LHCN-M2 (cell line): Measurements from ENCODE around the gene CDH4. TPM values are rescaled to one million over a fixed set of nuclear protein-coding genes. Genes with fewer than 3 reads are reported as not detected.
"Not testable (repeated sequence)": the region's sequence is repeated elsewhere in the genome, so short reads cannot be mapped to it uniquely, and the experiment has no call there.

ENCODE experiments used
- DNase-seq: peaks from one replicate; pipeline ENCODE4 v3.0.0-alpha.2; 2012; ENCODE audit warnings: low read depth
- total RNA-seq: library from RNA; depleted of rRNA; stranded (reverse); fragments of >200 nt; gene quantifications from 2 replicates; pipeline ENCODE4 v1.2.3, GENCODE V29; 2014

CDH4 gene
- total RNA-seq, 1 experiment from 2014 or later, result 0.98 TPM

DNA sequence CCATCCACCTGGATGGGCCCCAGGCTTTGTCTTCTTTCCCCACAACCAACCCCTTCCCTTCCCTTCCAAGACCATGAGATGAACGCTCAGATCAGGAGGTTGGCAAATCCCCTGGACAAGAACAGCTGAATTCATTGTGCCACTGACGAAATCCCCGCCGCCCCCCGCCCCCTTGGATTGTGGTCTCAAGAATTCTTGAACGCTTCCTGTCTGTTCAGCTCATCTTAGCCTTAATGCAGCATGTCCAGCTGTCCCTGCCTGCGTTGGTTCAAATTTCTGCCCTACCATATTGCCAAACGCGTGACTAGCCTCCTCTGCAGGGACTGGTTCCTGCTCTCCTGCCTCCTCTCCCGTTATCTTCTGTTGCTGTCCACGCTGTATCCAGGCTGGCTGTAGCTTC lies 133.2 kb downstream of the CDH4 start:
- peak; percentile 71 for DNase-seq

DNA sequence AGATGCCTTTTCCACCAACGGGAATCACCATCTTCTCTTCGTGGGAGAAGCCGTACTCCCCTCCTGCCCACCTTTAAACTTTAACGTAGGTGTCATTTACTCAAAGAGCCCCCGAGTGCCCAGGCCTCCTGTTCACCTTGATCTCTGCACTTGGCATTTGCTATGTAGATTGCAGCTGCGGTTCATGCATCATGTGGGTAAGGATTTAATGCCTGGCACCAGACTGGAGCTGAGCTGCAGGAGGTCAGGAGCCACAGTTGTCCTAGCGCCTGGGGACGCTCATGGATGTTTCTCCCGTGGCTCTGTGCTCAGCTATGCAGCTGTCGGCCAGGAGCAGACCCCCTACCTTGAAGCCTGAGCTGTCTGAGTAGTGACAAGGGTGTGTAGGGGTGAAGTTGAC lies 133.7 kb downstream of the CDH4 start:
- DNase-seq, result peak; percentile 11

GRCh38 chr20:61387204-61387953 lies 135.3 kb downstream of the CDH4 start:
- DNase-seq, result peak; percentile 7

- no peak for DNase-seq
These were observed 135.9 kb downstream of the CDH4 start for GRCh38 chr20:61387954-61388348.

DNA sequence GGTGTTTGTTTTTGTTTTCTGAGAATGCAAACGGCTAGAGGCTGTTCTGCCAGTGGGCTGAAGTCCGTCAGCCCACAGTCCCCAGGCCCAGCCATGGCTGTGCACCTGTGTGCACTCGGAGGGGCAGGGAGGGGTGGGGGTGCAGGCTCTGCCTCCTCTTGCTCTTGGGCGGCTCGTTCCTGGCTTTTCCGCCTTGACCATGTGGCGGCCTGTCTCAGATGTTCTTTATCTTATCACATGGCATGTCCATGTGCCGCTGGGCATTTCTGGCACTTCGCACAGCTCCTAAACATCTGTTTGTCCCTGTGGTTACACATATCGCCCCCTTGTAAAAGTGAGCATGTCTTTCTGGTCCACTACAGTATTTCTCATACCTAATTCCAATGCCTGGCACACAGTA lies 137.0 kb downstream of the CDH4 start:
- DNase-seq, result no peak

DNA sequence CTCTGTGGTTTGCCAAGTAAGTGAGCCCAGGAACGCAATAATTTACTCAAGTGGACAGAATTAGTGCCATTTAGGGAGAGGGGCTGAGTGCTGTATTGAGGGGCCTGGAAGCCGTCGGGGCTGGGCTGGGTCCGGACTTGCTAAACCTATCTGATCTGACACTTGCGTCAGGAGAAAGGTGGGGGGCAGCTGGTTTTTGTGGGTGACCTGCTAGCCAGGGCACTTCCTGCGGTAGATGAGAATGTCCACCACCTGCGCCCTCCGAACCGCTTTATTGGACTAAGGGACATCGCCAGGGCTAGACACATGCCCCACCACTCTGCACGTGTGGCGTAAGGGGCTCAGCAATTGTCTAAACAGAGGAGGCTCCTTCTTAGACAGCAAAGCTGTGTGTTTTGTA lies 139.1 kb downstream of the CDH4 start:
- DNase-seq, result no peak

DNA sequence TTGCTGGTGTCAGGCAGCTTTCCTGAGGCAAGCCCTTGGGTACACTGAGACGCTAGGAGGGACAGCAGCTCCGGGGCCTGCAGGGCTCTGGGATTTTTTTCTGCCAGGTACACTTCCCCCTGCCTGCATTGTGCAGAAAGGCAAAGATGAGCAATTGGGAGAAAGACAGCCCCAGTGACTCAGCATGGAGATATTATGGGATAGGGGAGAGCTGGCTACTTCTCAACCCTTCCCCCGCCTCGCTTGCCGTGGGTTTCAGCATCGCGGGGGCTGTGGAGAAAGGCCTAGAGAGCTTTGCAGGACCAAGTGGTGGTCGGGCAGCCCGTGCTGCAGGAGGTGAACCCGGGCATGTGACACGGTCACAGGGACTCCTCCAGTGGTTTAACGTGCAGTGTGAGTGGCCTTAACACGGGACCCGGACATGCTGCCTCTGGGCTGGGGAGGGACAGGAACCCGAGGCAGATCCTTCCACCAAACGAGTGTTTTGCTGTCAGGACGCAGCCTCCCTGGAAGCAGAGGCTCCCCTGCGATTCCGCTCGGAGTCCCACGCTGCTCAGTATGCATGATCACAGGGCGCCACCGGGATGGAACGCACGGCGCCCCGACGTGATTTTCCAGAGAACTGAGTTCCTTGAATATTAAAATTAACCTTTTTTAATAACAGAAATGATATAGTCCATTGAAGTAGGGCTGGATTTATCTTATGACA lies 139.9 kb downstream of the CDH4 start:
- DNase-seq, result no peak

- no peak for DNase-seq
These were observed 142.2 kb downstream of the CDH4 start for GRCh38 chr20:61394088-61394799.

DNA sequence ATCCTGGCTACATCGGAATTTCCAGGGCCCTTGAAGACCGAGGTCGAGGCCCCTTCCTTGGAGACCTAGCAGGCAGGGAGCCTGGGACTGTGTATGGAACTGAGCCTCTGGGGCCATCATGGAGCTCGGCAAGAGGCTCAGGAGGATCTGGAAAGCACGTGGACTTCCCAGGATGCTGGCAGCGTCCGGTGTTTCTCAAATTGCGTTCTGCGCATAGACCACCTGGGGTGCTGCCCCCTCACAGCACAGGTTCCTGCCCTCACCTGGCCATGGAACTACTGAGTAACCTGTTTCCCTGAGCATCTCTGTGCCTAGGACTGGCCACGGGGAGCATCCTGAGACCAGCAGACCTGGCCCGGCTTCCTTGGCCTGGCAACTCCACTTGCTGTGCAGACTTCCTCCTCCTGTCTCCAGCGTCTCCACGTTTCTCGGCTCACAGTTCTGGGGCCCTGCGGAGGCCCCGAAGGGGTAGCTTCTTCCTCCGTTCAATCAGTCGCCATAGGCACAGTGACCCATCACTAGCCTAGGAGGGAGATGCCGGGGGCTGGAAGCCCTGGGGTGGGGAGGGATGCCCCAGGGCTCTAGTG lies 144.3 kb downstream of the CDH4 start:
- DNase-seq, result no peak

DNA sequence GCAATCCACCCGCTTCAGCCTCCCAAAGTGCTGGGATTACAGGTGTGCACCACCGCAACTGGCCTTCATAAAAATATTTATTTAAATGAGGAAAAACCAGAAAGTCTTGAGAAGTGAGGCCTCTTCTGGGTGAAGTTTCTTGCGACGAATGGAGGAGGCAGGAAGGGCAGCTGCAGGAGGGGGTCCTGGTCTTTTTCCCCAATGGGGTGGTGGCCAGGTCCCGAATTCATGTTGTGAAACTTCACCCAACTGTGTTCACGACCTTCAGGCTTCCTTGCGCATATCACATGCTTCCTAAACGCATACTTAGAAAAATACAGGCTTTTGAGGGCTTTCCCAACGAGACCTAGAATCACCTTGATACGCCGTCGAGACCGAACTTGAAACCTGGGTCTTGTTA lies 145.1 kb downstream of the CDH4 start:
- DNase-seq, result no peak

DNA sequence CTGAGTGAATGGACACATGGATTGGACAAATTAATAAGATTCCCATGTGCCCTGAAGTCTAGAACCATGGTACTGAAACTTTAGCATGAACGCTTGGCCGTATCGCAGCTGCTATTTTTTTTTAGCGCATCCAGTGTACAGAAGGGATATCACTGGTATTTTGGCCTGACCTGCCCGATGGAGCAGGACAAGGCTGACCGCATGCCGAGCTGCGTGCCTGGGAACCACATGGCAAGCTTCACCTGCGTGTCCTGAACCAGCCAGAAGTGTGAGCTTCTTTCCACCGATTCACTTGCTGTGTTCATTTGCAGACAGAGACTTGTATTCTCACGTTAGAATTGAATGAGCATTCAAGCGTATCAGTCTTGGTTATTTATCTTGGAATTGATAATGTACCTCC lies 145.7 kb downstream of the CDH4 start:
- DNase-seq, result no peak

DNA sequence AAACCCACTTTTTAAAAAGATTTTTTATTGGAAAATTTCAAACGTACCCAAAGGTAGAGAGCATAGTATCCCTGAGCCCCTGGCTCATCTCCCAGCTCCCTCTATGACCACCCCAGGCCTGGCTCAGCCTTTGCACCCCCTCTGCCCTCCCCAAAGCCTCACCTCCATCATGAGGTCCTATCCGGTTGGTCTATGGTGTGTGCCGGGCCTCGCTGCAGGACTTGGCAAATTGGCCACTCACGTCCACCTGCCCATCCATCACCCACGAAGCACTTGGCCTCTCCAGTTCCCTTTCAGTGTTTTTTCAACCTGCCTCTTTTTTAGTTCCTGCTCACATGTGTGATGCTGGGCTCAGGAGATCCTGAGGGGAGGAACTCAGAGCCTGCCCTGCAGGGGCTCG lies 147.4 kb downstream of the CDH4 start:
- no peak for DNase-seq

DNA sequence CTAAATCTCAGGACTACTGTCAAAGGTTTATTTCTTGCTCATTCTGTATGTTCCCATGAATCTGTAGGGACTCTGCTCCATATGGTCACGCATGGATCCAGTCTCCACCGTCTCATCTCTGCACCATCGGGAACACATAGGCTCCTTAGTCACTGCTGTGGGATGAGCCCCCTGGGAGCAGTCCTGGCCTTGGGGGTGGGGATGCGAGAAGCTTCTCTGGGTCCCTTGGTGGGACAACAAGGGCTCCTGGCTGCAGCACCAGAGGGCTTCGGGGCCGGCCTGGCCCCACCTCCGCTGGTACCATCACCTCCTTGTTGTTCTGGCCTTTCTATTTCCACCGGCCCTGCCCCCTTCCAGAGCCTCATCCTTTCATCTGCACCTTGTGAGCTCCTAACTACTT lies 148.4 kb downstream of the CDH4 start:
- no peak for DNase-seq

- no peak for DNase-seq
These were observed 152.2 kb downstream of the CDH4 start for GRCh38 chr20:61404303-61404702.

- no peak for DNase-seq
These were observed 152.9 kb downstream of the CDH4 start for GRCh38 chr20:61405007-61405406.

- not testable (repeated sequence) for DNase-seq
These were observed 154.7 kb downstream of the CDH4 start for GRCh38 chr20:61406773-61407172.

- no peak for DNase-seq
These were observed 155.5 kb downstream of the CDH4 start for GRCh38 chr20:61407561-61407960.

DNA sequence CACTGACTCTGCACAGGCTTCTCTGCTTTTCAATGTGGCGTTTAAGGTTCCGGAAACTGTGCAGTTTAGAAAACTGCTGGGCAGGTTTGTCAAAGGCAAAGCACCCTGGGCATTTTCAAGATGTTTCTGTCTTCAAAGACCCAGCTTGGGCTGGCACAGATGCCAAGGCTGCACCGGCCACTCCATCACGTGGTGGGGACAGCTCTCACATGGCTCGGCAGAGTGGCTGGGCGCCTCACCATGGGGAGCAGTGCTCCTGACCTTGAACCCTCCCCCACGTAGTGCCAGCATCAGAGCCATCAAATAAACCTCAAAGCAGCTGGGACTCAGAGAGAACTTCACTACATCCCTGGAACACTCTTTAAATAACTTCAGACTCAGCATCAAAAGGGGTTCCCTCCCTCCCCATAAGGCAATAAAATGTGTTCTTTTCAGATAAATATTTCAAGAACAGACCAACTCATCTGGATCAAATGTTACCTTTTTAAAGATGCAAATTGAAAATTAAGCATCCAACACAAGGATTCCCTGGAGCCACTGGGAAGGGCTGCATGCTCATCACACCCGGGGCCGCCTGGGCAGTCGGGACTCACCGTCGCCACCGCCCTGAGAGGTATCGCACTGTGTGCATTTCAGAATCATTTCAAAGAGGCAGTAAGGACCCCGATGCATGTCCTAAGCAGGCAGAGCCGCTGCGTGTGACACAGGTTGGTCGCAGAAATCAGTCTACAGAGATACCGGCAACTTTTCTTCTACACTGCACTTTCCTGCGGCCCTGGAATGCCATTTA lies 157.1 kb downstream of the CDH4 start:
- no peak for DNase-seq

GRCh38 chr20:61411743-61412142 lies 159.7 kb downstream of the CDH4 start:
- DNase-seq, result no peak

DNA sequence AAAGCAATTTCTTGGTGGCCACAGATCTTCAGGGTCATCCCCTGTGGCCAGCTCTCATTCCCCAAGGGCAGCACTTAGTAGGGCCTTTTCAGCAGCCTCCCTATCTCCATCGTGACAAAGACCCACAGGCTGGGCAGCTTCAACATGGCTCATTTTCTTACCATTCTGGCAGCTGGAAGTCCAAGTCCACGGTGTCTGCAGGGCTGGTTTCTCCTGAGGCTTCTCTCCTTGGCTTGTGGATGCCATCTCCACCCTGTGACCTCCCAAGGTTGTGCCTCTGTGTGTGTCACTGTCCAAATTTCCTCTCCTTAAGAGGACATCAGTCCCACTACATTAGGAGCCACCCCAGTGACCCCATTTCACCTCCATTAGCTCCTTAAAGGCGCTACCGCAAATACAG lies 161.7 kb downstream of the CDH4 start:
- DNase-seq, result no peak

- no peak for DNase-seq
These were observed 162.5 kb downstream of the CDH4 start for GRCh38 chr20:61414455-61414991.
